ENCODE results near the gene BANK1.
"Not testable (repeated sequence)": the region's sequence is repeated elsewhere in the genome, so short reads cannot be mapped to it uniquely, and the experiment has no call there.

BANK1 gene

GRCh38 chr4:101888472-101888871 lies 97.9 kb downstream of the BANK1 start:
- no peak for DNase-seq (ENCODE audit: low spot score)

DNA sequence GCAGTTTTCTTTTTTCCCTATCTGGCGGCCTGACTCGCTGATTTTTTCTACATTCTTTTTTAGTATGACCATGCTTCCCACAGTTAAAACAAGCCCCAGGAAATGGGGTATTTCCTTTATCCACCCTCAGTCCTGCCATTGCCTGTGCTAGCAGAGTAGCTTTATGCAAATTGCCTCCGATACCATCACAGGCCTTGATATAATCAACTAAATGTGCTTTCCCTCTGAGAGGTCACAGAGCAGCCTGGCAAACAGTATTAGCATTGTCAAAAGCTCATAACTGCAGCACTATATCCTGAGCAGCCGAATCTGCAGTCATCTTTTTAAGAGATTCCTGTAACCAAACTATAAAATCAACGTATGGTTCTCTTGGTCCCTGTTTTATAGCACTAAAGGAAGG lies 115.0 kb downstream of the BANK1 start:
- not testable (repeated sequence) for DNase-seq (ENCODE audit: low spot score)

DNA sequence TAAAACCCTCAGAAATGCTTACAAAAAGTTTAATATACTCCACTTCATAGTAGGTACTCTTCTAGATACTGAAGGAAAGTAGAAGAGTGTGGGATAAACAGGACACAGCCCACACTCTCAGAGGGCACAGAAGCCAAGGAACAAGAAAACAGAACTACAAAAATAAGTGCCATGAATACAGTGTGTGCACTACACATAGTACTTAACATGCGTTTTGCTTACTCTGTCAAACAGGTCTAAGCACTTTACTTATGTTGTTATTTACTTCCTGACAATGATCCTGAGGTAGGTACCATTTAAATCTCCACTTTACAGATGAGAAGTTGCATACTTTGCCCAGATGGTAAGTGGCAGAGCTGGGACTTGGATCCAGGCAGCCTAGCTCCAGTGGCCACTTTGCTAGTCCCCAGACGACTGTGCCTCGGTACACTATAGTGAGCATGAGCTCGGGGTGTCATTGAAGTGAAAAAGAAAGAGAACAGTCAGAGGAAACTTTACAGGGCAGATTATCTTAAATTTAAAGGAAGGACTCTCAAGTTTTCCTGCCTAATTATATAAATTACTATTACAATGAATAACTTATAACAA lies 120.3 kb downstream of the BANK1 start:
- no peak for DNase-seq (ENCODE audit: low spot score)

DNA sequence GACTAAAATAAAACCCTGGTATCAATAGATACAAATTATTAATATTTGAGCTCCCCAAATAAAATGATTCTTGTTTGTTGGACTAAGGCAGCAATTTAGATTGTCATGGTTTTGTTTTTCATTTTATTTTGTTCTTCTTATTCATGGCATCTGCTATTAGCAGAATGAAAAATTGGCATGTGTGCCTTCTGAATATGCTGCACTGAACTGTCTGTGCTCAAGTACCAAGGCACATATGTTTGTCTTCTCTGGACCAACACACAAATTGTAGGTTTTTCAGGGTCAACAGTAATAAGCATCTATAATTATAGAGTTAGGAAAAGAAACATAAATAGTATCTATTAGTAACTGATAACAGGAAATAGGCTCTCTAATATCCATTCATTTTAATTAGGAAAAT lies 121.1 kb downstream of the BANK1 start:
- DNase-seq (ENCODE audit: low spot score), result no peak

DNA sequence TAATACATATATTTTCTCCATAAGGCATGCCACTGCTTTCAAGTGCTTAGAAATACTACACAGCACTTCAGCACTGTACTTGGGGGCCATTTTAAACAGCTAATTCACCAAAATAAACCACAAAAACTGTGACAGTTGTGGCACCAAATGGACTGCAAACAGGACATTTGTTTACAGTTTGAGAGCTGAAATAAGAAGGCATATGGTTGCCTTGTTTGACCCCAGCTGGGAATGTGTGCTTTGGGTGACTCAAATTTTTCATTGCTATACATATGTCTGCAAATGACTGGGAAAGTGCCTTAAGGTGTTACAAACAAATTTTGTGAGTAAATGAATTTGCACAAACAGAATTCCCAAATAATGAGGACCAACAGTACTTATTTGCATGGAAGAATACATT lies 124.2 kb downstream of the BANK1 start:
- no peak for DNase-seq (ENCODE audit: low spot score)

GRCh38 chr4:101919373-101919977 lies 128.9 kb downstream of the BANK1 start:
- DNase-seq (ENCODE audit: low spot score), result no peak

GRCh38 chr4:101921370-101921769 lies 130.8 kb downstream of the BANK1 start:
- no peak for DNase-seq (ENCODE audit: low spot score)

DNA sequence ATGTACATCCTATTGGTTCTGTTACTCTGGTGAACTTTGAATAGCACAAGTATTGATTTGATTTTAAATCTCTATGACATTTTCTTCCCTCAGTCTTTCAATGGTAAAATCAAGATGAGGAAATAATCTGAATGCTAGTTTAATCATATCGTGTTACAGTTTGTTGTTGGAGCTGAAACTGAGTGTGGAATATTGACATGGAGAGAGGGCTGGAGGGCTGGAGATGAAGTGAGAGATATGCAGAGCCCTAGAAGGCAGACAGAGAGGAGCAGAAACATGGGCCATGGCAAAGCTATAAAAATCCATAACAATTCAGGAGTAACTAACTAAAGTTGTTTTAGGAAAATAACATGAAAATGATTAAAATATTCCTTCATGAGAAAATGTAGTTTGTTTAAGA lies 141.1 kb downstream of the BANK1 start:
- DNase-seq (ENCODE audit: low spot score), result no peak

DNA sequence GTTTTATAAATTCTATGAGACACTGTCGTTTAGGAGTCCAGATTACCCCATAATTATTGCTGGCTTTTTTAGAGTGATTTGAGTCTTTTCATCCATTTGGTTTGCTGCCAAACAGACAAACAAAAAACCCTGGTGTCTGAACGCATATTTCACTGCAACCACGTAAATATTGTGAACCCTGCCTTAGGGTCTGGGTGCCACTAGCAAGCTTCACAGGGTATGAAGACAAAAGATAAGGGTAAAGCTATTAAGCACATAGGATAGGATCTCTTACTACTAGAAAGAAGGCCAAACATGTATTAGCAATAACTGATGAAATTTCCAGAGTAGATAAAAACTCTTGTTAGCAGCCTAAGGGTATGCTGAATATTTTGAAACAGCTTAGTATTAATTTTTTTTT lies 143.3 kb downstream of the BANK1 start:
- DNase-seq (ENCODE audit: low spot score), result no peak

- DNase-seq (ENCODE audit: low spot score), result no peak
Observed at GRCh38 chr4:101938836-101939235, 148.3 kb downstream of the BANK1 start.

DNA sequence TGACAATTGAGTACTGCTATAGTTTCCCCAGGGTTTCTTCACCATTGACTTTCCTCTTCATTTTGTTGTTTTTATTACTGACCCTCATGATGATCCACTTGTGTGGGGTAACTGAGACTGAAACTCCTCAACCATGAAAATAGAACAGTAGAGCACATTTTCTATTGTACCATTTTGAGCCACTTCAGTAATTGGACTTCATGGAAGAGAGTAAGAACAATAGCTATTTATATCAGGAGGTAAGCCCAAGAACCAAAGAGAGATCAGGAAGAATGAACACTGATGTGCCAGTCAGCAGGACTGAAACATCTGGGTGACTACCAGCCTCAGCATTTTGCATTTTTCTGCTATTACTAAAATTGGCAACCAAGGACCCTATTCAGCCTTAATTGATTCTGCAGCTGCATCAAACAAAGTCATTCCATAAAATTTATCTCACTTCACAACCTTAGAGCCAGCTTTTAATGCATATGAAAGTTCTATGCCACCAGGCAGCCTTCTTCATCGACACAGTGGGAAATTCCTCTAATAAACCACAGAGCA lies 151.4 kb downstream of the BANK1 start:
- DNase-seq (ENCODE audit: low spot score), result no peak

- DNase-seq (ENCODE audit: low spot score), result no peak
Observed at GRCh38 chr4:101942891-101943290, 152.4 kb downstream of the BANK1 start.

DNA sequence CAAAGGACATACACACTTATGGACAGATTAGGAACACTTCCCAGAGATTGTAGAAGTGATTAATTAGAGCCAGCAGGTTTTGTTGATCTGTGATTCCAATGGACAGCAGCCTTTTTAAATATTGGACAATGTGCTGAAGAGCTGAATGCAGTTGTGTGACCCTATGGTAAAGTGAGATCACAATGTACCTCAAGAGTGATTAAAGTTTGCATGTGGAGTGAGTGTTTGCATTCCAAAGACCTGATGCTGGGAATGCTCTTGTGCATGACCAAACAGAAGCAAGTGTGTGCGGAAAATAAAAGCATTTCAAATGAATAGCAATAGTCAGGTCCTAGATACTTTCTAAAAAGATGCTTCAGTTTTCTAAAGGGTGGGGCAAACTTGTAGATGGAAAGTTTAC lies 154.1 kb downstream of the BANK1 start:
- no peak for DNase-seq (ENCODE audit: low spot score)

DNA sequence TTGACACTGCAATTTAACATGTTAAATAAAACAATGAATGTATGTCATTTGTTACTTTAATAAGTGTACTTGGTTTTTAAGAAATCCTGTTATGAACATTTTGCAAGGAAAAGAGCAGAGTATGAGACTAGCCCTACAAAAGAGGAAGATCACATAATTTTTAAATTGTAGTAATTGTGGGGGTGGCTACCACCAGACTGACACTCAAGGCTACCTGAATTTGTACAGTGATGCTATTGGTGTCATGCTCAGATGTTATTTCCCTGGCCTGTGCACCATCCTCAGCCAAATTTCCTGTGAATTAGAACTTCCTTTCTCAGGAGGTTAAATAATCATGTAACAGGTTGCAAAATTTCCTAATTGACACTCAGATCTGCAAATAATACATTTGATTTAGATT lies 157.5 kb downstream of the BANK1 start:
- no peak for DNase-seq (ENCODE audit: low spot score)

- DNase-seq (ENCODE audit: low spot score), result no peak
Observed at GRCh38 chr4:101948951-101949350, 158.4 kb downstream of the BANK1 start.

DNA sequence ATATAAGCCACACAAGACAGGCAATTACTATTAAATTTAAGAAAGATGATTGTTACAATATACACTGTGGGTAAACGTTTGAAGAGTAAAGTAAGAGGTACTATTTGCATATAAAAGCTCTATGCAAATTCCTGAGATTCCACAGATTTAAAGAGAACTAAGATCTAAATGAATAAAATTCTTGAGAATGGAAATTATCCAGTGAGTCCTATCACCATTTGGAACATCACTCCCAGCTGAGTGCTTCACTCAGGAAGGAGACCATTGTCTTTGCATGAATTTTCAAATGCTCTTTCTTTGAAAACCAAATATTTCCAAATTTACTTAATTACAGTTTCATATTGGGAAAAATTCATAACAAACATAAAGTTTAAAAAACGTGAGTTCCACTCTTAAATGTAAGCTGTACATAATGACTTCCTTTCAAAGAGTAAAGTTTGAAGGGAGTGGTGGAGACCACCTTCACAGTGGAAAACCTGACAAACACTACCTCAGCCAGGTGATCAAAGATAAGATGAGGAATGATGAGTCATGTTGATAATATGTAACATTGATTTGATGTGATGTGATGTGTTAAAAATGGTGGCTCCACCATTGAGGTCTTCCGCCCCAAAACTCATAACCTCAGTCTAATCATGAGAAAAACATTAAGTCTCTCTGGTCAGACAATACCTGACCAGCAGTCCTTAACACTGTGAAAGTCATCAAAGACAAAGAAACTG lies 159.9 kb downstream of the BANK1 start:
- no peak for DNase-seq (ENCODE audit: low spot score)

DNA sequence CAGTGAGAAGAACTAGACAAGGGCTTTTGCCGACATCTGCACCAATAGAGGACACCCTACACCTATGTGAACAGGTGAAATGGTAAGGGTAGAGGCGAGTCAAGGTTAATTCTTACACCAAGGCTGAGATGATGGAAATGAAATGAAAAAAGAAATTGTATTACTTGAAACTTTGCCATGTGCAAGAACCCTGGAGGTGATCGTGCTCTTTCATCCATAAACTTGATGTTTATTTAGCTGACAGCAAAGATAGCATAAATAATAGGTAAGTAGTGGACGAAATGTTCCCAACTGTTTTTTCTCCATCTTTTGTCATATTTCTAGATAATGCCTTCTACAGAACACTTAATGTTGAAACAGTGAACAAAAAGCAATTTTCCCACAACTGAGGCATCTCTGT lies 162.5 kb downstream of the BANK1 start:
- DNase-seq (ENCODE audit: low spot score), result no peak

- no peak for DNase-seq (ENCODE audit: low spot score)
Observed at GRCh38 chr4:101953949-101954348, 163.4 kb downstream of the BANK1 start.

DNA sequence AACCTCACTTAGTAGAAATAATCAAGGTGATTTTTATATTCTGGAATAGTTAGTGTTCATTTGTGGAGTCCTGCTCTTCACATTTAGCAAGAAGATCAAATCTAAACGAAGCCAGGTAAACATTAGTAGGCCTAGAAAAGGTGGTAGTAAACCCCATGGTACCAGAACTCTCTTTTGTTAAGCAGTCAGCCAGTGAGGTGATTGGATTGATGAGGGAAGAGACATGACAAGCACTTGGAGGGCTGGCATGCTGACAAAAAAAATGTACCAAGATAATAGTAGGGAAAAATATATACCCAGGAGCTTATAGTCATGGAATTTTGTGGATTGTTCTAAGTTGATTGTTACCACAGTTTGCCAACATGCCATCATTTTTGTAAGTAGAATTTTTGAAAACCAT lies 163.8 kb downstream of the BANK1 start:
- DNase-seq (ENCODE audit: low spot score), result no peak

- DNase-seq (ENCODE audit: low spot score), result no peak
Observed at GRCh38 chr4:101954975-101955678, 164.6 kb downstream of the BANK1 start.

DNA sequence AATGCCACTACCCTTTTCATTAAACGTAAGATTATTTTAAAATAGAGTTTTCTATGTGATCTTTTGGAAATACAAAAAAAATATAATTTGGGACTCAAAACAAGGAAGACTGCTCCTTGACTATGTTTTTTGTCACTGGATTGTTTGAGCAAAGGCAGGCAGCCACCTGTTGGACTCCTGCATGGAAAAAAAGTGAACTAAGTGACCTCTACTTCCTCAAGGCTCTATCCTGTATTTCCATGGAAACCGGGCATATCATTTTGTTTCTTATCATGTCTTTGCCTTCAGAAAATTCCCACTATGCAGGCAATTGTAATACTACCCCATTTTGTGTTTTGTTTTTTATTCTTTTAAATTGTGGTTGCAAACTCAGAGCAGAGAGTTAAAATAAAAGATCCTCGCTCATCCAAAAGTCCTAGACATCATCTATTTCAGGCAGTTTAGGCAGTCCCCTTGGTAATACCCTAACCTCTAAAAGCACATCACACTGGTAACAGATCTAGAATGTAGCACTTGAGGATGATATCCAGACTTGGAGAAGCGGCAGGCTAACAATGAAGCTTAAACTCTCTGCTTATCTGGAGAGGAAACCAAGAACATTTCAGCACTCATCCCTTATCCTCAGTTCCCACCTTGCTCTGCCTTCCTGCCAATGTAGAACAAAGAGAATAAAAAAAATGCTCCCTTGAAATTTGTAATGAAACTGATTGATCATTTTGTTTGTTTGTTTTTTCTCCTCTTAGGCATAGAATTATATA lies 165.7 kb downstream of the BANK1 start:
- no peak for DNase-seq (ENCODE audit: low spot score)

DNA sequence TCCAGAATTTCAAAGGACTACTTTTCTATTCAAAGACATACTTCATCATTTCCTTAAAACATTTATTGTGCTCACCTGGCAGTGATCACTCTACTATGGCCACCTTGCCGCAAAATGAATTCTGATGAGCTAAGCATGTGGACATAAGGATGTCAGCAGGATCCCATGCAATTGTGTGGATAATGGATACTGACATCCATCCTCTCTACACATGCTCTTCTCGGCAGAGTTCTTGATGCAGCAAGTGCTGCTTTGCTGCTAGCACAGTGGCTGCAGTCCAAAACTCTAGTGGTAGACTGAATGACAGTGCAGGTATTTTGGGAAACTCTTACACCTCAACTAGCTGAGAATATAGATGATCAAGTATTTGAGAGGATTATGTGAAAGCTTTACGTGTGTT lies 168.0 kb downstream of the BANK1 start:
- no peak for DNase-seq (ENCODE audit: low spot score)
